Stimulated activated CD8-positive, alpha-beta memory T cell treated with anti-CD3 and anti-CD28 coated beads, Interleukin-2, amount 100 ng/mL, for 1 hour (primary cell): ENCODE results near the gene ZSCAN9.

Experiments
- DNase-seq, 2 donors: peaks; one replicate each; pipeline ENCODE4 v3.0.0-alpha.2; 2020; ENCODE audit warnings: low read depth in 2 of 2

ZSCAN9 gene

GRCh38 chr6:28266962-28267694 is 42.1 kb downstream of the ZSCAN9 start, which contains the start of gene ZSCAN26:
Gene ZSCAN26, plus strand, starts transcription at chr6:28267143. Its CDS starts 4,777 bp downstream, at chr6:28271920.
- peak; percentile 72 to 73 for DNase-seq

DNA sequence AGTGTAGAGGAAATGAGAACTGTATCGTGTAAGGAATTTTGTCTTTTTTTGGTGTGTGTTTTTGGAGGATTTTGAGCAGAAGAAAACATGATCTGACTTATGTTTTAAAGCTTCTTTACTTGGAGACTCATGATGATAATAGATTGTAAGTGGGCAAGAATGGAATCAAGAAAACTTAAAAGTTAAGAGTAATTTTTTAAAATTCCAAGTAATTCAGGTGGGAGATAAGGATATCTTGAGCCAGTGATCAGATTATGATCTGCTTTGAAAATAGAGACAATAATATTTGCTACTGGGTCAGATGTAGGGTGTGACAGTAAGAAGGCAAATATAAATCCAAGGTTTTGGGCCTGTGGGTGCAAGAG is 42.6 kb downstream of the ZSCAN9 start:
- DNase-seq: no peak

GRCh38 chr6:28269492-28269891 is 44.4 kb downstream of the ZSCAN9 start:
- DNase-seq: no peak

DNA sequence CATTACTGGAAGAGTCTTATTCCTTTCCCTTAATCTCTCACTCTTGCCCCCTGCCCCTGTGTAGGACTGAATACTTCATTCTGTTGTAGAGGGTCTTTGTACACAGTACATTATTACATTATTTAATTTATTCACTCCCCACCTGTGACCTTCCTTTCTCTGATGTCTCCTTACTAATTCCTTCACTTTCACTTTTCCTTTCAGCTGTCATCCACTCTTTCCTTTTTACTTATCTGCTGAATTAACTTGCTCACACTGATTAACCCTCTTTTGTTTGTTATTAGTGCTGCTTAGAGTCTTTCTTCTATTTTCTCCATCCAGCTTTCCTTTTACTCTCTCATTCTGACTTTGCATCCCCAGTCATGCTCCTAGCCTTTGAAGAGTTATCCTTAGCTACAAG is 49.8 kb downstream of the ZSCAN9 start:
- no peak for DNase-seq

DNA sequence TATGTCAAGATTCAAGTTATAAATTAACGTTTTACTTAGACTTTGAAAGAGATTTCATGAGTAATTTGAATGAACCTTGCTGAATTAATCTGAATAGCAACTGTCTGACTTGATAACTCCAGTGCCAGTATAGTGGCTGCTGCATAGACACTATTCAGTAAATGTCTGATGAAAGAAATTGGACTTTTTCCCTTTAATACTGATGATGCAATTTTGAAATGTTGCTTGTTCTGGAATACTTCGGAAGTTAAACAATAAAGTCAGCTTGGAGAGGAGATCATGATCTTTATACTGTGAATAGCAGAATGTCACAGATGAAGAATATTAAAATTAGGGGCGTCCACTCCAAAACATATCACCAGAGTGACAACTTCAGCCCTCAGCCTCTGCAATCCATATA is 52.7 kb downstream of the ZSCAN9 start:
- DNase-seq: no peak

DNA sequence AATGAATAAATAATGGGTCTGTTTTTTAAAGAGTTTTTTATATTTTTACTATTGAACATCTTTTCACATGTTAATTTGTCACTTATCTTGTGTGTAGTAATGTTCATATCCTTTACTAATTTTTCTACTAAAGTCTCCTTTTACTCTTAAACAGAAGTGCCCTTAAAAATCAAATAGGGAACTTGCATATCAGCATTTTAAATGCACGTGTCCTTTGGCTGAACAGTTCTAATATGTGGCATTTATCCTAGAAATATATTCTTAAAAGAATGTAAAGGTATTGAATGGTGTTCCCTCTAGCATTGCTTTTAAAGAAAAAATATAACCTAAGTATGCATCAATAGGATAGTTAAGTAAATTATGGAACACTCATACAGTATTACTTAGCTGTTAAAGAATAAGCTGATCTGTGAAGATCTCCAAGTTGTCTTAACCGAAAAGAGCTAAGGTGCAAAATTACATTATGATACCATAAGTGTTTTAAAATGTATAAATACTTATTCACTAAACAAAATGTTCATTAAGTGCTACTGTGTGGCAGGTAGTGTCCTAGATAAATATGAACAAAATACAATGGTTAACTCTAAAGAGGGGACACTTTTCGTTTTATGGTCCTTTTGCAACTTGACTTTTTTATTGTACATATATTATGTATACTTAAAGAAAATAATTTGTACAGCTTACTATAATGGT is 55.7 kb downstream of the ZSCAN9 start:
- DNase-seq: no peak

DNA sequence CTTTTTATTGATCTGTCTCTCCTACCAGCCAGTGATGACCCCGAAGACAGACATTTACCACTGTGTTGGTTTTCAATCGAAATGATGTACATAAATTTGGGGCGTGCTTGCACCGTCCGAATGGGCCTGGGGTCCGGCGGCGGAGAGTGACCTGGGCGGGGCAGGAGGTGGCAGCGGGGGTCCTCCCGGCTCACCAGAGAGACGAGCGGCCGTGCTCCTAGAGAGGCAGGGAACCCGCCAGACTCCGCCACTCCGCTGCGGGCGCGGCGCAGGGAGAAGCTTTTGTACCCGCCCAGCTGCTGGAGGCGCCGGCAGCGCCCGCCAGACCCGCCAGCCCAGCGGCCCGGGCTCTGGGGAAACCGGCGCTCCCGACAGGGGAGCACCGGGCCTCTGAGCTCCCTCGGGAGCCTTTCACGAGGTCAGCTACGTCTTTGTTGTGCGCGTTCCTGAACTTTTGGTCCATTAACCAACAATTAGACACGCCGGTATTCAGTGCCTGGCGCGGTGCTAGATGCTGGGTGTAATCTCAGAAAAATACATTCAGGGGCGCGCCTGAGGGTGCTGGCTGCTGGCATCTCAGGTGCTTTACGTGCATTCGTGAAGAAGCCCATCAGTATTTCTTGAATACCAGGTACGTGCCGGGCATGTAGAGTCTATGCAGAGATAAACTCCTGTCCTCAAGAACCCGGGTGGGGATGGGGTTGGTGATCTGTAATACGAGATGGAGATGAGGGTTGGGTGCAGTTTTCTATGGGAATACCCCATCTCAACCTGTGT is 56.4 kb downstream of the ZSCAN9 start, which contains the start of gene PGBD1:
Gene PGBD1 (plus strand): TSS at position 285 of the 777 bp plus-strand sequence. CDS start 2,242 bp downstream, outside the sequence.
- peak; percentile 19 to 21 for DNase-seq

DNA sequence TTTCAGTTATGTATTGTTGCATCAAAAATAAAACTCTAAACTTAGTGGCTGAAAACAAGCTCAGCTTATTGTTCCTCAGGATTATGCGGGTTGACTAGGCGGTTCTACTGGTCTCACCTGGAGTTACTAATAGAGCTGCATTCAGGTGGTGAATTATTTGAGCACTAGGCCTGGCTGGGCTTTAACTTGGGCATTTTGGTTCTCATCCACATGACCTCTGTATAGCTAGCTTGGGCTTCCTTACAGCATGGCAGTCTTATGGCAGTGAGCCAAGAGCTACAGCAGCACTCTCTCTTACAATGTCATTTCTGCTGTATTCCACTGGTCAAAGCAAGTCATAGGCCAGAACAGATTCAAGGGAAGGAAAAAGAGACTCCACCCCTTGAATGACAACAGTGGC is 57.9 kb downstream of the ZSCAN9 start:
- no peak for DNase-seq
